HG02973 (cell line): Measurements from ENCODE around the gene GAREM2.

Experiments
- ATAC-seq: cut with Tn5 transposase; IDR thresholded peaks from one replicate; pipeline ENCODE4 v1.9.1; 2021; ENCODE audit warnings: moderate library complexity; ENCODE audit not compliant: unreplicated experiment

Gene GAREM2

GRCh38 chr2:26224095-26224494 is 51.2 kb downstream of the GAREM2 start:
- ATAC-seq: no peak

- ATAC-seq: no peak
Measured at GRCh38 chr2:26229595-26229994, 56.7 kb downstream of the GAREM2 start.

- no peak for ATAC-seq
Measured at GRCh38 chr2:26230806-26231205, 57.9 kb downstream of the GAREM2 start.

- ATAC-seq: no peak
Measured at GRCh38 chr2:26235089-26235488, 62.2 kb downstream of the GAREM2 start.

GRCh38 chr2:26237868-26238267 is 65.0 kb downstream of the GAREM2 start:
- ATAC-seq: no peak

- no peak for ATAC-seq
Measured at GRCh38 chr2:26238311-26238958, 65.5 kb downstream of the GAREM2 start.
